Karpas-422 (cell line): ENCODE data around the gene LZTR1. TPM values are rescaled to one million over a fixed set of nuclear protein-coding genes. Genes with fewer than 3 reads are reported as not detected.

Source experiments
- DNase-seq: peaks from one replicate; pipeline ENCODE4 v3.0.0-alpha.2; 2015
- H2AFZ ChIP-seq: fragments of 200-600 bp; sonication (generic); 2 replicates; pipeline ENCODE4 v1.6.1; 2014; ENCODE audit warnings: antibody characterized with exemption, low read length, mixed read lengths
- H3K27ac ChIP-seq: fragments of 200-600 bp; sonication (generic); 2 replicates; pipeline ENCODE4 v1.5.1; 2014; ENCODE audit warnings: mild to moderate bottlenecking, low read length, moderate library complexity
- H3K27me3 ChIP-seq: fragments of 200-600 bp; sonication (generic); 2 replicates; pipeline ENCODE4 v1.6.1; 2014; ENCODE audit warnings: low read length, mixed read lengths
- H3K36me3 ChIP-seq: fragments of 200-600 bp; sonication (generic); 2 replicates; pipeline ENCODE4 v1.6.1; 2014; ENCODE audit warnings: low read length, mixed read lengths; ENCODE audit not compliant: insufficient read depth
- H3K4me1 ChIP-seq: fragments of 200-600 bp; sonication (generic); 2 replicates; pipeline ENCODE4 v1.6.1; 2014; ENCODE audit warnings: mild to moderate bottlenecking, low read length, mixed read lengths
- H3K4me2 ChIP-seq: fragments of 200-600 bp; sonication (generic); 2 replicates; pipeline ENCODE4 v1.6.1; 2014; ENCODE audit warnings: low read length, low read depth, mild to moderate bottlenecking; ENCODE audit not compliant: poor library complexity, severe bottlenecking
- H3K4me3 ChIP-seq: fragments of 200-600 bp; sonication (generic); 2 replicates; pipeline ENCODE4 v1.5.1; 2014; ENCODE audit warnings: mild to moderate bottlenecking, antibody characterized with exemption, low read length, mixed read lengths
- H3K79me2 ChIP-seq: fragments of 200-600 bp; sonication (generic); 2 replicates; pipeline ENCODE4 v1.6.1; 2014; ENCODE audit warnings: mild to moderate bottlenecking, low read length, mixed read lengths
- H3K9ac ChIP-seq: fragments of 200-600 bp; sonication (generic); 2 replicates; pipeline ENCODE4 v1.6.0; 2014; ENCODE audit warnings: low read length
- H3K9me2 ChIP-seq: fragments of 200-600 bp; sonication (generic), shearing (Covaris generic); replicated peaks from 2 replicates; pipeline ENCODE4 v1.6.0; 2014; ENCODE audit warnings: mild to moderate bottlenecking, low read length, moderate library complexity; ENCODE audit not compliant: insufficient read depth
- H3K9me3 ChIP-seq: fragments of 300-700, 200-600 bp; sonication (generic); 2 replicates; pipeline ENCODE4 v1.6.1; 2014; ENCODE audit warnings: low read length, mixed read lengths
- H4K20me1 ChIP-seq: fragments of 200-600 bp; sonication (generic); 2 replicates; pipeline ENCODE4 v1.6.1; 2014; ENCODE audit warnings: mild to moderate bottlenecking, antibody characterized with exemption, low read length, low read depth; ENCODE audit not compliant: insufficient read depth
- total RNA-seq: library from RNA; depleted of rRNA; stranded (reverse); fragments of >200 nt; shearing (Covaris generic); gene quantifications from 2 replicates; pipeline ENCODE4 v1.2.3, GENCODE V29; 2014; ENCODE audit warnings: low replicate concordance

Gene LZTR1
- total RNA-seq, 1 experiment from 2014 or later: 22.4 TPM

DNA sequence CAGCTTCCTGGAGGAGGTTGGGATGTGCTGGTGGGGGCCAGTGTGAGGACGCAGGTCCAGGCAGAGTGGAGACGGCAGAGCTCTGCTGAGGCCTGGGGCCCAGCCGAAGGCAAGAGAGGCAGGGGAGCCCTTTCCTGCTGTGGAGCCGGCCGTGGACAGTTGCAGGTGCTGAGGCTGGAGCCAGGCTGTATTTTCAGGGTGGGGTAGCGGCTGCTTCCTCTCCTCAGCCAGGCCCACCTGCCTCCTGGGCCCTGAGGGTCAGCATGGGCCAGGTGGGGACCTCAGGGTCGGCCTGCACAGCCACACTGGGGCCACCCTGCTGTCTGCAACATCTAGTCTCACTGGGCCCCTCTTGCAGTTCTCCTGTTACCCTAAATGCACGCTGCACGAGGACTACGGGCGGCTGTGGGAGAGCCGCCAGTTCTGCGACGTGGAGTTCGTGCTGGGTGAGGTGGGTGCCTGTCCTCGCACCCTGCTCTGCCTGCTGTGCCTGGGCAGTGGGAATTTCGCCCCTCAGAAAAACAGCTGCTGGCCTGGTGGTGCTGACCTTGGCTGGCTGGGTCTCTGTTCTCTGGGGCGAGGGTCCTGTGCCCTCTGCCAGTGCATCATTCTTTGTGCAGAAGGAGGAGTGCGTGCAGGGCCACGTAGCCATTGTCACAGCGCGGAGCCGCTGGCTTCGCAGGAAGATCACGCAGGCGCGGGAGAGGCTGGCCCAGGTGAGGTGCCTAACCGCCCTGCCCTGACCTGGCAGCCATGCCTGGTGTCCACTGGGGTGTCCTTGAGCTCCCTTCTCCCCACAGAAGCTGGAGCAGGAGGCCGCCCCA is 11.4 kb downstream of the LZTR1 start:
- Histone ChIP-seq H3K9ac (no peak overlapping the region), H3K9me3 (no peaks in the 10 kb centered on the region), H3K4me2 (no peak overlapping the region), H3K4me1 (no peaks in the 10 kb centered on the region), H2AFZ (no peak overlapping the region), H3K27ac (no peak overlapping the region), H3K9me2 (no peaks in the 10 kb centered on the region), H3K79me2 (no peaks in the 10 kb centered on the region), H3K36me3 (no peaks in the 10 kb centered on the region; the same call in 1 of the 2 replicates), H4K20me1 (no peaks in the 10 kb centered on the region), H3K4me3 (no peak overlapping the region), H3K27me3 (no peaks in the 10 kb centered on the region)
- DNase-seq: no peak

DNA sequence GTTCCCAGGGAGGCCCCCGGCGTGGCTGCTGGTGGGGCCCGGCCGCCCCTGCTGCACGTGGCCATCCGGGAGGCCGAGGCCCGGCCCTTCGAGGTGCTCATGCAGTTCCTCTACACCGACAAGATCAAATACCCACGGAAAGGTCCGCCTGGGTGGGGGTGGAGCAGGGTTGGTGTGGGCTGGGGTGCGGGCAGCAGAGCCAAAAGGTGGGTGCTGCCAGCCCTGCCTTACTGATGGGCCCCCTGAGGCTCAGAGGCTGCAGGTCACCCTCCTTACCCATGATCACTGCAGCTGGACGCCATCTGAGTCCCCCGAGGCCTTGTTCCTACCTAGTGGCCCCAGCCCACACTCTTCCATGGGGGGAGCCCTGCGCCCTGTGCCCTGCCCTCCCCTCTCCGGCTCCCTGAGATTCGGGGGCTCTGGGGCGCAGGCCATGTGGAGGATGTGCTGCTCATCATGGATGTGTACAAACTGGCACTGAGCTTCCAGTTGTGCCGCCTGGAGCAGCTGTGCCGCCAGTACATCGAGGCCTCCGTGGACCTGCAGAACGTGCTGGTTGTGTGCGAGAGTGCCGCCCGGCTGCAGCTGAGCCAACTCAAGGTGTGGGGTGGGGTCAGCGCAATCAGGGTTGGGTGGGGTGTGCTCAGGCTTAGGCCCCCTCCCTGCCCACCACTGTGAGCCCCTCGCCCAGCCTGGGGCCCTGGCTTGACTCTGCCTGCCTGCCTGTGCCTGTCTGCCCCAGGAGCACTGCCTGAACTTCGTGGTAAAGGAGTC is 12.2 kb downstream of the LZTR1 start:
- Histone ChIP-seq H3K27ac (no peak overlapping the region), H3K79me2 (no peaks in the 10 kb centered on the region), H3K36me3 (no peaks in the 10 kb centered on the region; the same call in 1 of the 2 replicates), H4K20me1 (no peaks in the 10 kb centered on the region), H3K4me2 (no peak overlapping the region), H2AFZ (no peak overlapping the region), H3K4me3 (no peak overlapping the region), H3K9ac (no peak overlapping the region), H3K27me3 (no peaks in the 10 kb centered on the region), H3K4me1 (no peaks in the 10 kb centered on the region), H3K9me3 (no peaks in the 10 kb centered on the region), H3K9me2 (no peaks in the 10 kb centered on the region)
- DNase-seq: no peak

DNA sequence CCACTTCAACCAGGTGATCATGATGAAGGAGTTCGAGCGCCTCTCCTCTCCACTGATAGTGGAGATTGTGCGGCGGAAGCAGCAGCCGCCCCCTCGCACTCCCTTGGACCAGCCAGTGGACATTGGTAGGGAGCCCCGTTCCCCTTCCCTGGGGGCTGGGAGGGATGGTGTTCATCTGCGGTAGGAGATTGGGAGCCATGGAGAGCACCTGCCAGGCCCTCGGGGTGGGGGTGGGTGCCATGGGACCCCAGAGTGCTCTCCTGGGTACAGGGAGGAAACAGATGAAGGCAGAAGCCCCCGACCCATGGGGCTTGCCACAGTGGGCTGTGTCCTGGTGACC is 12.8 kb downstream of the LZTR1 start:
- Histone ChIP-seq H3K9me3 (no peaks in the 10 kb centered on the region), H3K36me3 (no peaks in the 10 kb centered on the region; the same call in 1 of the 2 replicates), H3K9ac (no peak overlapping the region), H2AFZ (no peak overlapping the region), H3K4me1 (no peaks in the 10 kb centered on the region), H3K9me2 (no peaks in the 10 kb centered on the region), H3K4me3 (no peak overlapping the region), H3K4me2 (no peak overlapping the region), H3K79me2 (0 out of 2 replicates have a peak, but pooled peaks cover 2% of the 10 kb centered on the region), H3K27me3 (no peaks in the 10 kb centered on the region), H3K27ac (no peak overlapping the region), H4K20me1 (no peaks in the 10 kb centered on the region)
- no peak for DNase-seq

DNA sequence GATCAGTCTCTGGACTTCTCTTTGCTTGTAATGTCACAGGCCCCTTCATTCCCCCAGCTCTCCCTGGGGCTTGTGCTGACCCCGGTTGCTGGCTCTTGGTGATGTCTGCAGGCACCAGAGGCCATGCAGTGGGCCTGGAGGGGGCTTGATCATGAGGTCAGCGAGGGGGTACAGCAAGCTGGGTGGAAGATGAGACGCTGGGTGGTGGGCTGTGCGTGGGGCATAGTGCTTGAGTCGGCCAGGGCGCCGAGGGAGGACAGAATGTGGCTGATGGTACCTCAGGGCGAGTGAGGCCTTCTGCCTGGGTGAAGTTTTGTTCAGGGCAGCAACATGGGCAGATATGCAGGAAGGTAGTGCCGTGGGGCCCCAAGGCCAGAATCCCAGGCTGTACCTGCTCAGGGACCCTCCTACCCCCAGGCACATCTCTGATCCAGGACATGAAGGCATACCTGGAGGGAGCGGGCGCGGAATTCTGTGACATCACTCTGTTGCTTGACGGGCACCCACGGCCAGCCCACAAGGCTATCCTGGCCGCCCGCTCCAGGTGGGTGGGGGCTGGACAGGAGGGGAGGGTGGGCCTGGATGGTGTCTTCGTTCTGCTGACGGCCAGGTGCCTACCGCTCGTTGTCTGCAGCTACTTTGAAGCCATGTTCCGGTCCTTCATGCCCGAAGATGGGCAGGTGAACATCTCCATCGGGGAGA is 13.4 kb downstream of the LZTR1 start:
- no peak overlapping the region for H3K9ac ChIP-seq
- H3K36me3 ChIP-seq: no peaks in the 10 kb centered on the region; the same call in 1 of the 2 replicates
- H3K27me3 ChIP-seq: no peaks in the 10 kb centered on the region

DNA sequence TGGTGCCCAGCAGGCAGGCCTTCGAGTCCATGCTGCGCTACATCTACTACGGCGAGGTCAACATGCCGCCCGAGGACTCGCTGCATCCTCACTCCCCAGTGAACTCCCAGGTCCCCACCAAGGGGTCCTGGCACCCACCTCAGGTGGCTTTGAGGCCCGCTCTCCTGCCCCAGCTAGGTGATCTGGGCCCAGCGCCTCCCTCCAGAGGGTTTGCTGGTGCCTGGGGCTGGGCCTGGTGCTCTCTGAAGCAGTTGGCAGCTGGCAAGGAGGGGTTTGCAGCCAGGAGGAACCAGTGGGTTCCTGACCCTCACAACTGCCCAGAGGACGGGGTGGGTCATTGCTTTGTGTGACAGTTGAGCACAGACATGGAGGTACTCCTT is 13.9 kb downstream of the LZTR1 start:
- H3K4me3 ChIP-seq: no peak overlapping the region
- H3K79me2 ChIP-seq: peaks cover 13% of the 10 kb centered on the region
- no peak for DNase-seq
- no peaks in the 10 kb centered on the region for H3K9me3 ChIP-seq
- H3K4me2 ChIP-seq: no peak overlapping the region
- peaks cover 11% of the 10 kb centered on the region for H3K4me1 ChIP-seq
- no peak overlapping the region for H2AFZ ChIP-seq
- no peak overlapping the region for H3K9ac ChIP-seq
- H3K9me2 ChIP-seq: no peaks in the 10 kb centered on the region
- H3K36me3 ChIP-seq: no peaks in the 10 kb centered on the region; the same call in 1 of the 2 replicates
- no peaks in the 10 kb centered on the region for H3K27me3 ChIP-seq
- H4K20me1 ChIP-seq: no peaks in the 10 kb centered on the region
- H3K27ac ChIP-seq: no peak overlapping the region

More for the DNA sequence above, 13.4 kb downstream of the LZTR1 start:
- H4K20me1 ChIP-seq: no peaks in the 10 kb centered on the region
- peaks cover 7% of the 10 kb centered on the region for H3K79me2 ChIP-seq
- no peak overlapping the region for H3K4me3 ChIP-seq
- no peaks in the 10 kb centered on the region for H3K9me2 ChIP-seq
- no peak overlapping the region for H3K27ac ChIP-seq
- no peak for DNase-seq
- H2AFZ ChIP-seq: no peak overlapping the region
- no peak overlapping the region for H3K4me2 ChIP-seq
- H3K9me3 ChIP-seq: no peaks in the 10 kb centered on the region
- peaks cover 6% of the 10 kb centered on the region for H3K4me1 ChIP-seq

DNA sequence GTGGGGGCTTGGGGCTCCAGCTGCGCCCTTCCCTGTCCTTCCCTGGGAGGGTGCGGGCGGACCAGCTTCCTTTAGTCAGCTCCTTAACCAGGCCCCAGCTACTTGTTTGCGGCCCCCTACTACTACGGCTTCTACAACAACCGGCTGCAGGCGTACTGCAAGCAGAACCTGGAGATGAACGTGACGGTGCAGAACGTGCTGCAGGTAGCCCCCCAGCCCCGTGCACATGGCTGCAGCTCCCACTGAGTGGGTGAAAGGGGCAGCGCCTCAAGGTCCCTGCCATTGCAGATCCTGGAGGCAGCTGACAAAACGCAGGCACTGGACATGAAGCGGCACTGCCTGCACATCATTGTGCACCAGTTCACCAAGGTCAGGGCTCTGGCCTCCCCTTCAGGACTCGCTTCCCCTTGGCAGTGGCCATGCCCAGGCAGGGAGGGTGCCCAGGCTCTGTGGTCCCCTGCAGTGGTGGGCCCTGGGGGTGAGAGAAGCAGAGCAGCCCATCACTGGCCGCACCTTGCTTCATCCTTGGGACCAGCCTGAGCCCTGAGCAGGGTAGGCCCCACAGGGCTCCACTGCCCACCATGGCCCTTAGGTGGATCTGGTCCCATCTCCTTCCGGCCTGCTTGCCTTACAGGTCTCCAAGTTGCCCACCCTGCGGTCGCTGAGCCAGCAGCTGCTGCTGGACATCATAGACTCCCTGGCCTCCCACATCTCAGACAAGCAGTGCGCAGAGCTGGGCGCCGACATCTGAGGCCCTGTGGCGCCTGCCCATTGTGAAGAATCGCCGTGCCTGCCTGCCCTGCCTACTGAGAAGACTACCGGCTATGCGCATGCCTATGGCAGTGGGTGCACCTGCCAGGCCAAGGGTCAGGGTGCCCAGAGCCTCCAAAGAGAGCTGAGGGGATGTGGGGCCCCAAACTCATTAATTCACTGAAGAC is 14.8 kb downstream of the LZTR1 start:
- Histone ChIP-seq H3K9me3 (no peaks in the 10 kb centered on the region), H3K4me2 (no peak overlapping the region), H3K9me2 (no peaks in the 10 kb centered on the region), H3K4me3 (no peak overlapping the region), H2AFZ (no peak overlapping the region), H3K36me3 (no peaks in the 10 kb centered on the region; the same call in 1 of the 2 replicates), H3K27ac (no peak overlapping the region), H3K9ac (no peak overlapping the region), H4K20me1 (no peaks in the 10 kb centered on the region), H3K4me1 (peaks cover 17% of the 10 kb centered on the region), H3K79me2 (peaks cover 18% of the 10 kb centered on the region), H3K27me3 (no peaks in the 10 kb centered on the region)
- no peak for DNase-seq

DNA sequence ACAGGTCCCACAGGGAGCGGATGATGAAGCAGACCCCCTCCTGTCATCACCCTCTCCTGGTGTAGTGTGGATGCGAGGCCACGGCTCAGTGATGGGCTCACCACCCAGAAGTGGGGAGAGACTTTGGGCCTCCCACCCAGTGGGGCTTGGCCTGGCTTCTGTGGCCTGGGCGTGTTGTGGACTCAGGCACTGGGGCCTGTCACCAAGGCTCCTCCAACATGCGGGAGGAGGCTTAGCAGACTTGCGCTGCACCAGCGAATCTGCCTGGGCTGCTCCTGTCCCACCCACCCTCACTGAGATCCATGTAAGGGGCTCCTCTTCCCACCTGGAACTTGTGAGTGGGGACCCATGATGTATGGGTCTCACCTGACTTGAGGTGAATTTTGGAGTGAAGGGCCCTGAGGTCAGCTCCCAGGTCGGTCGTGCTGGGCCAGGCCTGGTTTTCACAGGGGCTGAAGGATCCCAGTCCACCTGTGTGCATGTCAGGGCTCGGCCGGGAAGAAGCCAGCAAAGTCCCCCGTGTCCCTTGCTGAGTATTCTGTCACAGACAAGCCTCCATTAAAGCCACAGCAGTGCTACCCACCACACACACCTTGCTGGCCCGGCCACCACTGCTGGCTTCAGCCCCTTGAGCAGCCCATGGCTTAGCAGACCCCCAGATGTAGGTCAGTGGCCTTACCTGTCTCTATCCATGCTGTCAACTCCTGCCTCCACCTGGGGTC is 15.6 kb downstream of the LZTR1 start:
- Histone ChIP-seq H3K4me2 (no peak overlapping the region), H3K36me3 (no peaks in the 10 kb centered on the region; the same call in 1 of the 2 replicates), H3K9me3 (no peaks in the 10 kb centered on the region), H3K27ac (no peak overlapping the region), H3K9me2 (no peaks in the 10 kb centered on the region), H2AFZ (no peak overlapping the region), H3K9ac (no peak overlapping the region), H3K27me3 (no peaks in the 10 kb centered on the region), H3K4me3 (no peak overlapping the region), H3K79me2 (peaks cover 18% of the 10 kb centered on the region), H4K20me1 (peaks cover under 1% of the 10 kb centered on the region; the same call in 1 of the 2 replicates), H3K4me1 (peaks cover 17% of the 10 kb centered on the region)
- no peak for DNase-seq
